ENCODE data around the gene BCAT1.

DNA sequence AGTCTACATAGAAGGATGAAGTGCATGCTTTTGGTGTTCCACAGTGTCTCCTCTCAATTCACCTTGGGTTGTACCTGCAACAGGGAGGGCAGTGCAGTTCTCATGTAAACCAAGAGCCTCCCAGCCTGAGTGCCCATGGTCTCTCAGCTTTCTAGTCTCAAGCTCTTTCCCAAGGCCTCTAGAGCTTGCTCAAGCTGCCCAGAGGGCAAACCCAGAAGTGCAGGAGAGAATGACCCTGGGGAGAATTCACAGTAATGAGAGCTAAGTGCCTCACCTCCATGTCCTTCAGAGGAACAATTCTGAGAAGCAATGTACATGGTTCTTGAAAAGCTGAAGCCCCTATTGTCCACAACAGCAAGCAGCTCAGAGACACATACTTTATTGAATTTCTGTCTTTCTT, 180.5 kb downstream of the BCAT1 start:
- TF ChIP-seq, protein P1, sequence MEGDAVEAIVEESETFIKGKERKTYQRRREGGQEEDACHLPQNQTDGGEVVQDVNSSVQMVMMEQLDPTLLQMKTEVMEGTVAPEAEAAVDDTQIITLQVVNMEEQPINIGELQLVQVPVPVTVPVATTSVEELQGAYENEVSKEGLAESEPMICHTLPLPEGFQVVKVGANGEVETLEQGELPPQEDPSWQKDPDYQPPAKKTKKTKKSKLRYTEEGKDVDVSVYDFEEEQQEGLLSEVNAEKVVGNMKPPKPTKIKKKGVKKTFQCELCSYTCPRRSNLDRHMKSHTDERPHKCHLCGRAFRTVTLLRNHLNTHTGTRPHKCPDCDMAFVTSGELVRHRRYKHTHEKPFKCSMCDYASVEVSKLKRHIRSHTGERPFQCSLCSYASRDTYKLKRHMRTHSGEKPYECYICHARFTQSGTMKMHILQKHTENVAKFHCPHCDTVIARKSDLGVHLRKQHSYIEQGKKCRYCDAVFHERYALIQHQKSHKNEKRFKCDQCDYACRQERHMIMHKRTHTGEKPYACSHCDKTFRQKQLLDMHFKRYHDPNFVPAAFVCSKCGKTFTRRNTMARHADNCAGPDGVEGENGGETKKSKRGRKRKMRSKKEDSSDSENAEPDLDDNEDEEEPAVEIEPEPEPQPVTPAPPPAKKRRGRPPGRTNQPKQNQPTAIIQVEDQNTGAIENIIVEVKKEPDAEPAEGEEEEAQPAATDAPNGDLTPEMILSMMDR (IDR thresholded peaks at IDR 0.05), result no peak
- TF ChIP-seq POLR2A (IDR thresholded peaks at IDR 0.05), result no peak
